Femur (tissue), 1 donor: ENCODE measurements around the gene SLC38A3.
"Not testable (repeated sequence)": the region's sequence is repeated elsewhere in the genome, so short reads cannot be mapped to it uniquely, and the experiment has no call there.

Experiments
- DNase-seq: peaks from one replicate; pipeline ENCODE4 v3.0.0-alpha.2; 2017

SLC38A3 gene

GRCh38 chr3:50192689-50193141, 12.4 kb upstream of the SLC38A3 start:
- DNase-seq, result peak; percentile 82

DNA sequence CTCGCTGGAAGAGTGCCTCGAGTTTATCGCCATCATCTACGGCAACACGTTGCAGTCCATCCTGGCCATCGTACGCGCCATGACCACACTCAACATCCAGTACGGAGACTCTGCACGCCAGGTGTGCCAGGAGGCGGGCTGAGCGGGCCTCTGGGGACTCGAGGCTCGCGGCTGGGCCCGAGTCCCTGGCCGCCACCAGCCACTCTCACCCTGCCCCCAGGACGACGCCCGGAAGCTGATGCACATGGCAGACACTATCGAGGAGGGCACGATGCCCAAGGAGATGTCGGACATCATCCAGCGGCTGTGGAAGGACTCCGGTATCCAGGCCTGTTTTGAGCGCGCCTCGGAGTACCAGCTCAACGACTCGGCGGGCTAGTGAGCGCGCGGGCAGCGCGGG, 11.8 kb upstream of the SLC38A3 start:
- no peak for DNase-seq

GRCh38 chr3:50193746-50194127, 11.3 kb upstream of the SLC38A3 start:
- DNase-seq, result no peak

- peak; percentile 84 for DNase-seq
Measured at GRCh38 chr3:50194128-50194902, 10.8 kb upstream of the SLC38A3 start.

DNA sequence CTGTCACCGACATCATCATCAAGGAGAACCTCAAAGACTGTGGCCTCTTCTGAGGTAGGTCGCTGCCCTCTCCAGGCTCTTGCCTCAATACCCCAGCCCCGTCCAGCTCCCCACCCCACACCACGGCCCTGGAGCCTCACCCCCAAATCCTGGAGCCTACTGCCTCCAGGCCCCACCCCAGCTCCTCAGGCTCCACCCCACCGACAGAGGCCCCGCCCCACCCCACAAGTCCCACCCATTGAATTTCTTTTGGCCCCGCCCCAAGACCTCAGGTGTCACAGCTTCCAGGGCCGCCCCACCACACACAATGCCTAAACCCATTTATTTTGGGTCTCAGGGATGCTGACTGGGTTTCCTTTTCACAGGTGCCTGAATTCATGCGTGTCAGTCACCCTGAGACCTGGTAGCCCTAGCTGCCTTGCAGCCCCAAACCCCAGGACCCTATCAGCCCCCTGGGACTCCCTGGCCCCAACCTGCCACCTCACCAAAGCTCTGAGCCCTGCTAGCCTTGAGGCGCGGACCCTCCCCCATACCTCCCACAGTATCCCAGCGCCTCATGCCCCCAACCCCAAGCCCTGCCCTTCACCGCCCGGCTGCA, 10.1 kb upstream of the SLC38A3 start:
- DNase-seq, result no peak

DNA sequence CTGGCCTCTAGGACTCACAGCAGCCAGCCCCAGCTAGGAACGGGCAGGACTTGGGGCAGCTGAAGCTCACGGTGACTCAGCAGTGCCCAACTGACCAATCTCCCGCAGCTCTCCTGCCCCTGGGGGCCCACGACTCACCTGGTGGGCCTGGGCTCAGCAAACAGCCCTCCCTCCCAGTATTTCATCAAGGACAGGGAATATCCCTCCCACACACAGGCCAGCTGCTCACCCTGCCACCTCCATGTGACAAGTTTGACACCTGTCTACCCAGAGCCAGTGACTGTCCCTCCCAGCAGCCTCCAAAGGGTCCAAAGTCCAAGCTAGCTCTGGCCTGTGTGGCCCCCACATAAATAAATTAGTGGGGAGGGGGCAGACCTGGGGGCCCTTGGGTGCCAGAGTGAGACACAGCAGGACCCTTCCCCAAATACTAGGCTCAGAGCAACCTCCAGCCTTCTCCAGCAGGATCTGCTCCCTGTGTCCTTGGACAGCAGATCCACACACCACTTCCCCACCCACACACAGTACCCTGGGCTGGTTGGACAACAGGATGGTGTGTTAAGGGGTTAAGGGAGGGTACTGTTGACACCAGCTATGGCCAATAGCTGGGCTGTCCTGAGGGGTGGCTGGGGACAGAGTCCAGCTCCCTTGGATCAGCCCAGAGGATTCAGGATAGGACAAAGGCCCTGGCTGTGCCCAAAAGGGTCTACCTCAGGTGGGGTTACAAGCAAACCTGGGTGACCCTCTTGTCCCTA, 9.4 kb upstream of the SLC38A3 start:
- DNase-seq, result no peak

GRCh38 chr3:50196253-50196801, 8.7 kb upstream of the SLC38A3 start:
- no peak for DNase-seq

DNA sequence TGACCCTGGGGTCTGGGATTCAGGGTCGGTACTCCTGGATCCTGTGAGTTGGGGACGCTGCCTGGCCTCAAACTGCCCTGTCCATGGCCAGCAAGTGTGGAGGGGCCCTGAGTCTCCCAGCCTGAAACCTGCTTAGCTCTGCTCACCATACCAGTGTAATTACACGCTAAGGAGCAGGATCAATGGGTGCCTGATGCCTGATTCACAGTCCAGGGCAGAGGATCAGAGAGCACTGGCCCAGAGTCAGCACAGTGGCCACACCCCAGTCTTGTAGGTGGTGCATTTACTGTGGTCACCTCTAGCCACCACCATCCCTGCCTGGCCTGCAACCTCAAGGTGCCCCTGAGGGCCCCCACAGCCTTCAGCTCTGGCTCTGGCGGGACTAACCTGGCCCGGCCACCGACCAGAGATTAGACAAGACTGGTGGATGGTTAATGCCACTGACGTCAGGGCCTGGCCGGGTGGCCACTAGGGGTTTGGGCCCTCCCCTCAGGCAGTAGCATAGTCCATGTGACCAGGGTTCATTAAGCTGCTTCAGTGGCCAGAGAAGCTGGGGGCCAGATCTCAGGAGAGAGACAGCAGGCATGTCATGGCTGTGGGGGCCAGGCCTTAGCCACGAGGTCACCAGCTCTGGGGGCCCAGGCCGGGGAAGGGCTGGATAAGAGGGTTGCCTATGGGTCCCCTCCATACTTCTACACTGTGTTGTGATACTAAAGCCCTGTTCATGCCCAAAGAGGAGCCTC, 3.3 kb upstream of the SLC38A3 start:
- DNase-seq, result no peak

GRCh38 chr3:50202353-50203112, 2.5 kb upstream of the SLC38A3 start:
- DNase-seq, result no peak

- no peak for DNase-seq
Measured at GRCh38 chr3:50203113-50203808, 1.8 kb upstream of the SLC38A3 start.

- DNase-seq, result no peak
Measured at GRCh38 chr3:50203809-50204803, 965 bp upstream of the SLC38A3 start.

- DNase-seq, result no peak
Measured at GRCh38 chr3:50205413-50206276, 574 bp downstream of the SLC38A3 start.

DNA sequence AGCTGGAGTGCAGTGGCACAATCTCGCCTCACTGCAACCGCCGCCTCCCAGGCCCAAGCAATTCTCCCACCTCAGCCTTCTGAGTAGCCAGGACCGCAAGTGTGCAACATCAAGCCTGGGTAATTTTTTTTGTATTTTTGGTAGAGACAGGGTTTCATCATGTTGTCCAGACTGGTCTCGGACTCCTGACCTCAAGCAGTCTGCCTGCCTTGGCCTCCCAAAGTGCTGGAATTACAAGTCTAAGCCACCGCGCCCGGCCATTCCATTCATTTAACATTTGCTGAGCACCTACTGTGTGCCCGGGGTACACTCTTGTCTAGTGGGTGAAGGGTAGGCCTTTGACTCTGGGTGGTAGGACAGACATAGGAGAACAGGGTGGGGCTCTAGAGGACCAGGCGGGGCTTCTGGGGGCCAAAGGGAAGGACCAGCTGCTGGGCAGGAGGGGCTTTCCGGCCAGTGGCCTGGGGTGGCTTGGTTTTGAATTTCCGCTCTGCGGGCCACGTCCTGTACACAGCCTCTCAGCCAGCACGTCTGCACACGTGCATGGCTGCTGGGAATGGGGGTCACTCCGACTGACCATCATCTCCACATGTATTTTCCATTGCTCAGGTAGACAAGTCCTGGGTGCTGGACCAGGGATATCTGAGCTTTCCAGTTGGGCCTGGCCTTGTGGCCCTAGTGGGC, 2.4 kb downstream of the SLC38A3 start:
- no peak for DNase-seq

DNA sequence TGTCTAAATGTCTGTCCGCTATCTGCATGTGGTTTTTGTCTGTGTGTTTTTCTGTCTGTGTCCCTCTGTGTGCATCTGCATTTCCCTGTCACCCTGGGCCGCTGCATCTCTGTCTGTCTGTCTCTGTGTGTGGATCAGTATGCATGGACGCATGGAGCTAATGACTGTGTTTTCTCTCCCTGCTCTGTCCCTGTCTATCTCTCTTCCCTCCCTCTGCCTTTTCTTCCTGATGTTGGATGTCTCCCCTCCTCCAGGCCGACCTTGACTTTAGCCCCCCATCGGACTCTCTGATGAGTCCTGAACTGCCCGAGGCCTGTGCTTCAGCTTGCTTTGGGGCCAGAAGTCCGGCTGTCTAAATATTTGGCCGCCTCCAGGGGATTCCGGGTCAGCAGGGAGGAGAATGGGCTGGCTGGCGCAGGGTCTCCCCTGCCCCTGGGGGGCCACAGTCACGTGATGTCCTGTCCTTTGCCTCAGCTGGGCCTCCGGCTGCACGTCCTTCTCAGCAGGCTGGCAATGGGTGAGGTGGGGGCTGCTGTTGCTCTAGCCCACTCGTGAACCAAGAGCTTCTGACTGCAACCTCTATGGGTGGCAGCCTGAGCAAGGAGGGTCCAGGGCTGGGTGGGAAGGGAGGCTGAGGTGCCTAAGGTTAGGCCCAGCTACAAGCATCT, 3.7 kb downstream of the SLC38A3 start:
- DNase-seq, result no peak

- no peak for DNase-seq
Measured at GRCh38 chr3:50210176-50210509, 5.1 kb downstream of the SLC38A3 start.

DNA sequence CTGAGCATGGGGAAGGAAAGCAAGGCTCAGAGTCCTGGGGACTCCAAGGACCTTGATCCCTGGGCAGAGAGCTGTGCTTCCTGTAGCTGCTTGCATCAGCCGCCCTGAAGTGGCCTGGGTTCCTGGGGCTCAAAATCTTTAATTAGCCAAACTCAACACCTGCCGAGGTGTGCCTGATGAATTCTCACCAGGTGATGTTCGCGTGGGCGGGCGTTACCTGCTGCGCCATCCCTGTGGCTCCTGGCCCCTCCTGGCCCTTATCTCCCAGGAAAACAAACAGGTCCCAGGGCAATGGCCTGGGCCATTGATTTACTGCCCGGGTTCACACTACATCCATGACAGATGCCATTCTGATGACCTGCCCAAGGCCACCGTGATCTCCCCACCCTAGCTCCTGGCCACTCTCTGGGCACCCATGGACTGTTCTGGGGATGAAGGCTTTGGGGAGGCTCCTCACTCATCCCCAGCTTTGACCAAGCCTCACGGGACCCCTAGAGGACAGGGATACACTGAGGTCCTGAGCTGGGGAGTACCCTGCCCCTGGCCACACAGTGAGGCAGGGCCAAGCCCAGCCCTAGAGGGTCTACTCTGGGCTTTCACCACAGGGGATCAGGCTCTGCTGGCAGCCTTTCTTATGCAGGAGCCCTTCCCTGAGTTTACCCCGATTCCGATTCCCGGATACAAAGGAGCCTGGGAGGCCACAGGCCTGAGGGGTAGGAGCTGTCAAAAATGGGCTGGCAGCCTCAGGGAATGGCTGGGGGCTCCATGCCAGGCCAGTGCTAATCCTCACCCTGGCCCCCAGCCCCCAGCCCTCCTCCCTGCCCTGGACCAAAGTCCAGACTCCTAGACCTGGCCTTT, 5.7 kb downstream of the SLC38A3 start:
- DNase-seq, result no peak

GRCh38 chr3:50211368-50211717, 6.3 kb downstream of the SLC38A3 start:
- DNase-seq, result not testable (repeated sequence)
